HL-60 (cell line): Measurements from ENCODE around the gene LRIT2.

Source experiments
- DNase-seq, 2 experiments: peaks; one replicate each; pipeline ENCODE4 v3.0.0-alpha.2; 2010 to 2020; ENCODE audit warnings: low read depth in 1 of 2, low spot score in 1 of 2
- H3K27ac ChIP-seq: fragments of 250-450 bp; sonication (Bioruptor Pico); replicated peaks from 2 replicates; pipeline ENCODE4 v1.5.1; 2020; ENCODE audit warnings: mild to moderate bottlenecking, moderate library complexity
- H3K27me3 ChIP-seq: fragments of 250-450 bp; sonication (Bioruptor Pico); 2 replicates; pipeline ENCODE4 v1.5.1; 2021; ENCODE audit warnings: mild to moderate bottlenecking, moderate library complexity; ENCODE audit not compliant: insufficient read depth, poor library complexity, severe bottlenecking
- H3K4me3 ChIP-seq: replicated peaks from 2 replicates; pipeline ENCODE4 v1.5.1; 2011; ENCODE audit warnings: mild to moderate bottlenecking, control low read depth, low read length; ENCODE audit not compliant: insufficient read depth
- GABPA ChIP-seq: IDR thresholded peaks from 2 replicates; pipeline ENCODE4 v1.6.1; 2012; ENCODE audit warnings: low read depth
- POLR2AphosphoS5 ChIP-seq: IDR thresholded peaks from 2 replicates; pipeline ENCODE4 v1.6.1; 2012; ENCODE audit warnings: low read depth
- SPI1 ChIP-seq: IDR thresholded peaks from 2 replicates; pipeline ENCODE4 v1.6.1; 2012; ENCODE audit warnings: low read depth, mild to moderate bottlenecking, borderline replicate concordance
- TF ChIP-seq, protein P1 (sequence below): IDR thresholded peaks from one replicate; pipeline ENCODE4 v1.5.1; 2011; ENCODE audit warnings: low read length, control low read depth, inconsistent platforms; ENCODE audit not compliant: insufficient read depth
- TF ChIP-seq, protein P2 (sequence below): IDR thresholded peaks from 2 replicates; pipeline ENCODE4 v1.6.1; 2012; ENCODE audit warnings: low read depth; ENCODE audit not compliant: insufficient replicate concordance

LRIT2 gene

DNA sequence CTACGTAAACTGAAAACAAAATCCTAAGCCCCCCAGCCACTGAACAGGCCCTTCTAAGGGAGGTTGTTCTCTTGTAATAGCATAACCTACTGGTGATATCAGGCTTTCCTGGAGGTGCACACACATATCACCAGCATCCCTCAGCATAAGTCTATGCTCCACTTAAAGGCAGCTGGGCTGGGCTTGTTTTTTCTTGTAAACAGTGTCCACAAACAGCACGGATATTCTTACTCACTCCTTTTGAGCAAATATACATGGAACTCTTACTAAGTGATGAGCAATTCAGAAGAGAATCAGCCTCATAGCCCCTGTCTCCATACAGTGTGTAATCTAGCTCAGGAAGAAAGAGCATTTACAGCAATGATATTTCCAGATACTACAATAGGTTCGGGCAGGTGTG, 13.6 kb upstream of the LRIT2 start:
- no peaks in the 10 kb centered on the region for H3K27me3 ChIP-seq
- TF ChIP-seq SPI1 = no peak
- no peak for TF ChIP-seq GABPA
- TF ChIP-seq, protein P1, sequence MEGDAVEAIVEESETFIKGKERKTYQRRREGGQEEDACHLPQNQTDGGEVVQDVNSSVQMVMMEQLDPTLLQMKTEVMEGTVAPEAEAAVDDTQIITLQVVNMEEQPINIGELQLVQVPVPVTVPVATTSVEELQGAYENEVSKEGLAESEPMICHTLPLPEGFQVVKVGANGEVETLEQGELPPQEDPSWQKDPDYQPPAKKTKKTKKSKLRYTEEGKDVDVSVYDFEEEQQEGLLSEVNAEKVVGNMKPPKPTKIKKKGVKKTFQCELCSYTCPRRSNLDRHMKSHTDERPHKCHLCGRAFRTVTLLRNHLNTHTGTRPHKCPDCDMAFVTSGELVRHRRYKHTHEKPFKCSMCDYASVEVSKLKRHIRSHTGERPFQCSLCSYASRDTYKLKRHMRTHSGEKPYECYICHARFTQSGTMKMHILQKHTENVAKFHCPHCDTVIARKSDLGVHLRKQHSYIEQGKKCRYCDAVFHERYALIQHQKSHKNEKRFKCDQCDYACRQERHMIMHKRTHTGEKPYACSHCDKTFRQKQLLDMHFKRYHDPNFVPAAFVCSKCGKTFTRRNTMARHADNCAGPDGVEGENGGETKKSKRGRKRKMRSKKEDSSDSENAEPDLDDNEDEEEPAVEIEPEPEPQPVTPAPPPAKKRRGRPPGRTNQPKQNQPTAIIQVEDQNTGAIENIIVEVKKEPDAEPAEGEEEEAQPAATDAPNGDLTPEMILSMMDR = no peak
- TF ChIP-seq POLR2AphosphoS5 = no peak
- TF ChIP-seq, protein P2, sequence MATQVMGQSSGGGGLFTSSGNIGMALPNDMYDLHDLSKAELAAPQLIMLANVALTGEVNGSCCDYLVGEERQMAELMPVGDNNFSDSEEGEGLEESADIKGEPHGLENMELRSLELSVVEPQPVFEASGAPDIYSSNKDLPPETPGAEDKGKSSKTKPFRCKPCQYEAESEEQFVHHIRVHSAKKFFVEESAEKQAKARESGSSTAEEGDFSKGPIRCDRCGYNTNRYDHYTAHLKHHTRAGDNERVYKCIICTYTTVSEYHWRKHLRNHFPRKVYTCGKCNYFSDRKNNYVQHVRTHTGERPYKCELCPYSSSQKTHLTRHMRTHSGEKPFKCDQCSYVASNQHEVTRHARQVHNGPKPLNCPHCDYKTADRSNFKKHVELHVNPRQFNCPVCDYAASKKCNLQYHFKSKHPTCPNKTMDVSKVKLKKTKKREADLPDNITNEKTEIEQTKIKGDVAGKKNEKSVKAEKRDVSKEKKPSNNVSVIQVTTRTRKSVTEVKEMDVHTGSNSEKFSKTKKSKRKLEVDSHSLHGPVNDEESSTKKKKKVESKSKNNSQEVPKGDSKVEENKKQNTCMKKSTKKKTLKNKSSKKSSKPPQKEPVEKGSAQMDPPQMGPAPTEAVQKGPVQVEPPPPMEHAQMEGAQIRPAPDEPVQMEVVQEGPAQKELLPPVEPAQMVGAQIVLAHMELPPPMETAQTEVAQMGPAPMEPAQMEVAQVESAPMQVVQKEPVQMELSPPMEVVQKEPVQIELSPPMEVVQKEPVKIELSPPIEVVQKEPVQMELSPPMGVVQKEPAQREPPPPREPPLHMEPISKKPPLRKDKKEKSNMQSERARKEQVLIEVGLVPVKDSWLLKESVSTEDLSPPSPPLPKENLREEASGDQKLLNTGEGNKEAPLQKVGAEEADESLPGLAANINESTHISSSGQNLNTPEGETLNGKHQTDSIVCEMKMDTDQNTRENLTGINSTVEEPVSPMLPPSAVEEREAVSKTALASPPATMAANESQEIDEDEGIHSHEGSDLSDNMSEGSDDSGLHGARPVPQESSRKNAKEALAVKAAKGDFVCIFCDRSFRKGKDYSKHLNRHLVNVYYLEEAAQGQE = no peak
- no peak for DNase-seq
- no peak overlapping the region for H3K27ac ChIP-seq
- H3K4me3 ChIP-seq = no peak overlapping the region

DNA sequence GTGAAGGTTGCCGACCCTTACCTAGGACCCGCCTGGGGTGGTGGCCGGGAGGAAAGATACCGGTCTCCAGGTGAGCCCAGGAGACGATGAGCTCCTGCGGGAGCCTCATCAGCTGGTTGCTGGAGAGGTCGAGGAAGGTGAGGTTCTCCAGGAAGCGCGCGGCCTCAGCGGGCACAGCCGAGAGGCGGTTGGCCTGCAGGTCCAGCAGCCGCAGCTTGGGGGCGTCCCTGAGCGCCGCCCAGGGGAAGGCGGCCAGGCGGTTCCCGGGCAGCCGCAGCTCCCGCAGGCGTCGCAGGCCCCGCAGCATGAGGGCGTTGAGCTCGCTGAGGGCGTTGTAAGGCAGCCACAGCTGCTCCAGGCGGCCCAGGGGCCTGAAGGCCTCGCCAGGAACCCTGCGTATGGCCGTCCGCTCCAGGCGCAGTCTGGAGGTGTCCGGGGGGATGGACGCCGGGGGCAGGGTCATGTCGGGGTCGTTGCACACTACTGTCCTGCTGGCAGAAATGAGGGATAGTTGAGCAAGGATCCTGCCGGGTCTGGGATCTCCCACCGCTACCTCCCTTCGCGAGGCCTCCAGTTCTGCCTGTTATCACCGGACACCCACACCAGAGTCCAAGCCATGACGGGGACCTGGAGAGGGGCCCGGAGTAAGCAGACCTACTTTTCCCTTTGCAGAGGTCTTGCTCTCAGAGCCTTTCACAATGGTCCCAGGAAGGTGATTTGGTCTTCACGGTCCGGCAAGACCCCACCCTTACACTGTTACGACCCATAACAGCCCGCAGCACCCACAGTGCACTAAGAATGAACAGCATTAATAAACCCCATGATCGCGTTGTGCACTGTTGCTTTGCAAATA, 12.1 kb upstream of the LRIT2 start:
- no peak for DNase-seq
- TF ChIP-seq, protein P2 = no peak
- TF ChIP-seq, protein P1 = no peak
- no peak for TF ChIP-seq SPI1
- TF ChIP-seq POLR2AphosphoS5 = no peak
- TF ChIP-seq GABPA = no peak
- Histone ChIP-seq H3K4me3 (no peak overlapping the region), H3K27me3 (no peaks in the 10 kb centered on the region), H3K27ac (no peak overlapping the region)

DNA sequence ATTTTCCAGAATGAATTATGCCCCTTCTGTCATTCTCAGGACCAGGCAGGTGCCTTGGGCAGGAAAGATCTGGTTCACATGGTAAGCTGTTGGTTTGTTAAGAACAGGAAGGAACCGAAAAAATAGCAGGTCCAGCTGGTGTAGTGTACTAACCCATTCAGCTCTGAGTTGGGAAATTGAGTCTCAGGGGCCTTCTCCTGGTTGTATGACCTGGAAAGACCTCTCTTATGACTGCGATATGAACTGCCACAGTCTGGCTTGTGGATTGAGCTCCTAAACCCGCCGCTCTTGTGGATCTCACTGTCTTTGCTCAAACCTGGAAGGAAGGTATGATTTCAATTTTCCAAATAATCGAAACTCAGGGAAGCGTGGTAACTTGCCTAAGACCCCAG, 11.5 kb upstream of the LRIT2 start:
- H3K4me3 ChIP-seq = no peak overlapping the region
- H3K27ac ChIP-seq = no peak overlapping the region
- TF ChIP-seq SPI1 = no peak
- TF ChIP-seq, protein P1 = no peak
- TF ChIP-seq, protein P2 = no peak
- TF ChIP-seq GABPA = no peak
- TF ChIP-seq POLR2AphosphoS5 = no peak
- DNase-seq = no peak
- H3K27me3 ChIP-seq = no peaks in the 10 kb centered on the region
